WTC11 (cell line): Measurements from ENCODE around the gene SERAC1. TPM values are rescaled to one million over a fixed set of nuclear protein-coding genes. Genes with fewer than 3 reads are reported as not detected.
"Not testable (repeated sequence)": the region's sequence is repeated elsewhere in the genome, so short reads cannot be mapped to it uniquely, and the experiment has no call there.

ENCODE experiments used
- ATAC-seq: fragments of 200-7000 bp; cut with Tn5 transposase; 2 replicates; pipeline ENCODE4 v1.10.0; 2021; ENCODE audit warnings: mild to moderate bottlenecking, moderate library complexity
- CTCF ChIA-PET: fragments of 300-600 bp; sonication (Branson Sonifier 250); formaldehyde crosslinking; loops from one replicate; lab custom pipeline; 2021; ENCODE audit warnings: antibody characterized with exemption; lab: Charles Lee
- POLR2A ChIA-PET: fragments of 350-600 bp; sonication (Branson Sonifier 250); formaldehyde crosslinking; loops from one replicate; lab custom pipeline; 2021; ENCODE audit warnings: antibody characterized with exemption; lab: Charles Lee
- DNase-seq: peaks from one replicate; pipeline ENCODE4 v3.0.0; 2021; ENCODE audit warnings: low spot score
- H3K27ac Mint-ChIP-seq: 2 replicates; pipeline ENCODE4 v1.8.0; 2021; ENCODE audit warnings: mixed read lengths
- H3K27me3 Mint-ChIP-seq: 2 replicates; pipeline ENCODE4 v1.8.0; 2021; ENCODE audit warnings: low read depth, mild to moderate bottlenecking, moderate library complexity, mixed read lengths
- H3K36me3 Mint-ChIP-seq: 2 replicates; pipeline ENCODE4 v1.8.0; 2021; ENCODE audit warnings: mixed read lengths
- H3K4me1 Mint-ChIP-seq: 2 replicates; pipeline ENCODE4 v1.8.0; 2022; ENCODE audit warnings: mixed read lengths
- H3K4me3 Mint-ChIP-seq: 2 replicates; pipeline ENCODE4 v1.8.0; 2021; ENCODE audit warnings: mild to moderate bottlenecking, moderate library complexity, mixed read lengths
- H3K9me3 Mint-ChIP-seq: 2 replicates; pipeline ENCODE4 v1.8.0; 2021; ENCODE audit warnings: mixed read lengths
- ATF1 ChIP-seq: sonication (generic); formaldehyde crosslinking; IDR thresholded peaks from 2 replicates; pipeline ENCODE4 v1.8.1; 2023; ENCODE audit warnings: mild to moderate bottlenecking, moderate library complexity, missing genetic modification reagents
- CREB1 ChIP-seq: sonication (generic); formaldehyde crosslinking; IDR thresholded peaks from 2 replicates; pipeline ENCODE4 v1.8.0; 2023; ENCODE audit warnings: mild to moderate bottlenecking, missing genetic modification reagents
- ETV6 ChIP-seq: sonication (generic); formaldehyde crosslinking; IDR thresholded peaks from 2 replicates; pipeline ENCODE4 v1.8.1; 2022; ENCODE audit warnings: mild to moderate bottlenecking, missing genetic modification reagents
- HMGA2 ChIP-seq: fragments of 250-450 bp; sonication (Bioruptor Pico); IDR thresholded peaks from 2 replicates; pipeline ENCODE4 v1.4.0; 2021; ENCODE audit warnings: mild to moderate bottlenecking, moderate library complexity
- RELA ChIP-seq: sonication (generic); formaldehyde crosslinking; IDR thresholded peaks from 2 replicates; pipeline ENCODE4 v1.8.1; 2022; ENCODE audit warnings: missing genetic modification reagents, mild to moderate bottlenecking, borderline replicate concordance
- ZNF423 ChIP-seq: fragments of 250-450 bp; sonication (Bioruptor Pico); IDR thresholded peaks from 2 replicates; pipeline ENCODE4 v2.1.2; 2022; ENCODE audit warnings: mild to moderate bottlenecking, moderate library complexity
- ZNF671 ChIP-seq: fragments of 250-450 bp; sonication (Bioruptor Pico); IDR thresholded peaks from 2 replicates; pipeline ENCODE4 v1.8.0; 2021; ENCODE audit warnings: mild to moderate bottlenecking
- total RNA-seq: library from RNA; stranded (reverse); gene quantifications from 3 replicates; pipeline ENCODE4 v1.2.3, GENCODE V29; 2021
- TF ChIP-seq, protein P1 (sequence below): sonication (generic); formaldehyde crosslinking; IDR thresholded peaks from 2 replicates; pipeline ENCODE4 v1.8.1; 2023; ENCODE audit warnings: mild to moderate bottlenecking, moderate library complexity, missing genetic modification reagents
- TF ChIP-seq, protein P2 (sequence below): sonication (generic); formaldehyde crosslinking; IDR thresholded peaks from 2 replicates; pipeline ENCODE4 v1.8.1; 2022; ENCODE audit warnings: mild to moderate bottlenecking, missing genetic modification reagents, moderate library complexity, borderline replicate concordance
- TF ChIP-seq, protein P3 (sequence below): sonication (generic); formaldehyde crosslinking; IDR thresholded peaks from 2 replicates; pipeline ENCODE4 v1.8.1; 2022; ENCODE audit warnings: low read depth, mild to moderate bottlenecking, moderate library complexity, missing genetic modification reagents, borderline replicate concordance

Gene SERAC1
- total RNA-seq, 1 experiment from 2014 or later: 14.1 TPM

DNA sequence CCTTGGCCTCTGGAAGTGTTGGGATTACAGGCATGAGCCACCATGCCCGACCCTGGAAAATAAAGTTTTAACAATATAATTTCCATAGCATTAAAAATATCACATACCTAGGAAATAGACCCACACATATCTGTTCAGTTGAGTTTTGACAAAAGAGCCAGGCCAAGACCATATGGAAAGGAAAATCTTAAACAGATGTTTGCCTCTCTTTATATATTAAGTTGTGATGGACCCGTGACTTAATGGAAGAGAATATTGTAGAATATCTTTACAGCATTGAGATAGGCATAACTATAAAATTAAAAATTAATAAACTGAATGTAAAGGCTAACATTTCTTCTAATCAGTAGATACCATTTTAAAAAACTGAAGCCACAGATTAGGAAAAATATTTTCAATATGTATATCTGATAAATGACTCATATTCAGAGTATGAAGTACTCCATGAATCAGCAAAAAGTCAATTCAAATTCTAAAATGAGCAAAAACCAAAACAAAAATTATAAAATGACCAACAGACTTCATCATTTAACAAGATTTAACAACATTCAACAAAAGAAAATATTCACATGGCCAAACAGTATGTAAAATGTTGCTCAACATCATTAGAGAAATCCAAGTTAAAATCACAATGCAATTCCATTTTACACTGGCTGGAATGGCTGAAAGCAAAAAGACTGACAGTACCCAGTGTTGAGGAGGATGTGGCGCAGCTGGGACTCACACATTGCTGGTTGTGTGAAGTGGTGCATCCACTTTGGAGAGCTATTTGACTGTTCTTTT lies 43.4 kb upstream of the SERAC1 start:
- no peak for TF ChIP-seq ETV6 (CRISPR knock-in tag)
- TF ChIP-seq, protein P1, sequence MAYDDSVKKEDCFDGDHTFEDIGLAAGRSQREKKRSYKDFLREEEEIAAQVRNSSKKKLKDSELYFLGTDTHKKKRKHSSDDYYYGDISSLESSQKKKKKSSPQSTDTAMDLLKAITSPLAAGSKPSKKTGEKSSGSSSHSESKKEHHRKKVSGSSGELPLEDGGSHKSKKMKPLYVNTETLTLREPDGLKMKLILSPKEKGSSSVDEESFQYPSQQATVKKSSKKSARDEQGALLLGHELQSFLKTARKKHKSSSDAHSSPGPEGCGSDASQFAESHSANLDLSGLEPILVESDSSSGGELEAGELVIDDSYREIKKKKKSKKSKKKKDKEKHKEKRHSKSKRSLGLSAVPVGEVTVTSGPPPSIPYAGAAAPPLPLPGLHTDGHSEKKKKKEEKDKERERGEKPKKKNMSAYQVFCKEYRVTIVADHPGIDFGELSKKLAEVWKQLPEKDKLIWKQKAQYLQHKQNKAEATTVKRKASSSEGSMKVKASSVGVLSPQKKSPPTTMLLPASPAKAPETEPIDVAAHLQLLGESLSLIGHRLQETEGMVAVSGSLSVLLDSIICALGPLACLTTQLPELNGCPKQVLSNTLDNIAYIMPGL (CRISPR knock-in tag): no peak
- TF ChIP-seq, protein P2, sequence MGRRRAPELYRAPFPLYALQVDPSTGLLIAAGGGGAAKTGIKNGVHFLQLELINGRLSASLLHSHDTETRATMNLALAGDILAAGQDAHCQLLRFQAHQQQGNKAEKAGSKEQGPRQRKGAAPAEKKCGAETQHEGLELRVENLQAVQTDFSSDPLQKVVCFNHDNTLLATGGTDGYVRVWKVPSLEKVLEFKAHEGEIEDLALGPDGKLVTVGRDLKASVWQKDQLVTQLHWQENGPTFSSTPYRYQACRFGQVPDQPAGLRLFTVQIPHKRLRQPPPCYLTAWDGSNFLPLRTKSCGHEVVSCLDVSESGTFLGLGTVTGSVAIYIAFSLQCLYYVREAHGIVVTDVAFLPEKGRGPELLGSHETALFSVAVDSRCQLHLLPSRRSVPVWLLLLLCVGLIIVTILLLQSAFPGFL: no peak
- no peak for TF ChIP-seq ATF1 (CRISPR knock-in tag)
- ChIA-PET CTCF (interaction anchor here (0.6 to 1.1 kb wide), 3 partner anchors 10 to 188 kb away, joined by 3 to 5 read pairs (median 4); no protein-coding TSS in a partner anchor), POLR2A (no interaction called here)
- Mint-ChIP-seq H3K27ac (no peak overlapping the region), H3K4me3 (no peak overlapping the region), H3K4me1 (no peaks in the 10 kb centered on the region), H3K27me3 (no peaks in the 10 kb centered on the region), H3K36me3 (no peaks in the 10 kb centered on the region), H3K9me3 (no peaks in the 10 kb centered on the region)
- ATAC-seq (no peak), DNase-seq (no peak)

DNA sequence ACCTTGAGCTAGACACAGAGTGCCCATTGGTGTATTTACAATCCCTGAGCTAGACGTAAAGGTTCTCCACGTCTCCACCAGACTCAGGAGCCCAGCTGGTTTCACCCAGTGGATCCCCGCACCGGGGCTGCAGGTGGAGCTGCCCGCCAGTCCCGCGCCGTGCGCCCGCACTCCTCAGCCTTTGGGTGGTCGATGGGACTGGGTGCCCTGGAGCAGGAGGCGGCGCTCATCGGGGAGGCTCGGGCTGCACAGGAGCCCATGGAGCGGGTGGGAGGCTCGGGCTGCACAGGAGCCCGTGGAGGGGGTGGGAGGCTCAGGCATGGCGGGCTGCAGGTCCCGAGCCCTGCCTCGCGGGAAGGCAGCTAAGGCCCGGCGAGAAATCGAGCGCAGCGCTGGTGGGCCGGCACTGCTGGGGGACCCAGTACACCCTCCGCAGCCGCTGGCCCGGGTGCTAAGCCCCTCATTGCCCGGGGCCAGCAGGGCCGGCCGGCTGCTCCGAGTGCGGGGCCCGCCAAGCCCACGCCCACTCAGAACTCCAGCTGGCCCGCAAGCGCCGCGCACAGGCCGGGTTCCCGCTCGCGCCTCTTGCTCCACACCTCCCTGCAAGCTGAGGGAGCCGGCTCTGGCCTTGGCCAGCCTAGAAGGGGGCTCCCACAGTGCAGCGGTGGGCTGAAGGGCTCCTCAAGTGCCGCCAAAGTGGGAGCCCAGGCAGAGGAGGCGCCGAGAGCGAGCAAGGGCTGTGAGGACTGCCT lies 41.7 kb upstream of the SERAC1 start:
- H3K36me3 Mint-ChIP-seq, POLR2A ChIA-PET, H3K9me3 Mint-ChIP-seq, ATAC-seq, H3K4me1 Mint-ChIP-seq, H3K27me3 Mint-ChIP-seq, DNase-seq, H3K27ac Mint-ChIP-seq: not testable (repeated sequence)
- CTCF ChIA-PET: interaction anchor here (0.6 to 1.7 kb wide), 2 partner anchors 16 to 543 kb away, joined by 3 to 4 read pairs; no protein-coding TSS in a partner anchor
- H3K4me3 Mint-ChIP-seq: peak overlapping the region; percentile 30; the same call in 1 of the 2 replicates

DNA sequence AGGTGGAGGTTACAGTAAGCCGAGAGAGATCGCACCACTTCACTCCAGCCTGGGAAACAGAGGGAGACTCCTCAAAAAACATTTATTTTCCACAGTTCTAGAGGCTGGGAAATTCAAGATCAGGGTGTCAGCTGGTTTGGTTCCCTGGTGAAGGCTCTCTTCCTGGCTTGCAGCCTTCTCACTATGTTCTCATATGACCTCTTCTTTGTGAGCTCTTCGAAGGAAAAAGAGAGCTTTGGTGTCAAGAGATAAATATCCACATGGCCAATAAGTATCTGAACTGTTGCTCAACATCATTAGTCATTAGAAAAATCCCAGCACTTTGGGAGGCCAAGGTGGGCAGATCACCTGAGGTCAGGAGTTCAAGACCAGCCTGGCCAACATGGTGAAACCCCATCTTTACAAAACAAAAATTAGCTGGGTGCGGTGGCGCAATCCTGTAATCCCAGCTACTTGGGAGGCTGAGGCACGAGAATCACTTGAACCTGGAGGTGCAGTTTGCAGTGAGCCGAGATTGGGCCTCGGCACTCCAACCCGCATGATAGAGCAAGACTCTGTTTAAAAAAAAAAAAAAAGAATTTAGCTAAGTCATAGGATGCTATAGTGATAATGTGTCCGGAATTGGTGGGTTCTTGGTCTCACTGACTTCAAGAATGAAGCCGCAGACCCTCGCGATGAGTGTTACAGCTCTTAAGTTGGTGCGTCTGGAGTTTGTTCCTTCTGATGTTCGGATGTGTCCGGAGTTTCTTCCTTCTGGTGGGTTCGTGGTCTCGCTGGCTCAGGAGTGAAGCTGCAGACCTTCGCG lies 40.4 kb upstream of the SERAC1 start:
- H3K4me3 Mint-ChIP-seq, ATAC-seq, DNase-seq, H3K27me3 Mint-ChIP-seq, POLR2A ChIA-PET, H3K27ac Mint-ChIP-seq, H3K36me3 Mint-ChIP-seq, H3K9me3 Mint-ChIP-seq: not testable (repeated sequence)
- CTCF ChIA-PET: interaction anchor here (1.7 kb wide), 1 partner anchor 14 kb away, joined by 4 read pairs; no protein-coding TSS in a partner anchor
- peaks cover 13% of the 10 kb centered on the region for H3K4me1 Mint-ChIP-seq

DNA sequence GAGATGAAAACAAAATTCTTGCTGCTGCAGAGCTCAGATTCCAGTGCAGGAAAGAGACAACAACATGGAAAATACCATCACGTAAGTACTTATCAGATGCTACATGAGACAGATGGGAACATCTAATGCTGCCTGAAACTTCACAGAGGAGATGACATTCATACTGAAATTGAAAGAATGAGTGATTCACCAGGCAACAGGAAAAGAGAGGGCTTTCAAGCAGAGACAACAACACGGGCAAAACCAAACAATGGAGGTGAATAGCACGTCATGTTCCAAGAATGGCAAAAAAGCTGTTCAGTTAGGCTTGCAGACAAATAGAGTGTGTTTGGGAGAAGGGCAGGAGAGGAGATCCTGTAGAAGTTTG lies 39.3 kb upstream of the SERAC1 start:
- ChIA-PET CTCF (no interaction called here), POLR2A (no interaction called here)
- Mint-ChIP-seq H3K9me3 (no peaks in the 10 kb centered on the region), H3K27ac (no peak overlapping the region), H3K36me3 (no peaks in the 10 kb centered on the region), H3K4me3 (no peak overlapping the region), H3K27me3 (no peaks in the 10 kb centered on the region), H3K4me1 (peaks cover 13% of the 10 kb centered on the region)
- TF ChIP-seq RELA (CRISPR knock-in tag) (no peak), ZNF671 (no peak), CREB1 (CRISPR knock-in tag) (no peak), HMGA2 (CRISPR knock-in tag) (no peak), ZNF423 (CRISPR knock-in tag) (no peak)
- TF ChIP-seq, protein P3, sequence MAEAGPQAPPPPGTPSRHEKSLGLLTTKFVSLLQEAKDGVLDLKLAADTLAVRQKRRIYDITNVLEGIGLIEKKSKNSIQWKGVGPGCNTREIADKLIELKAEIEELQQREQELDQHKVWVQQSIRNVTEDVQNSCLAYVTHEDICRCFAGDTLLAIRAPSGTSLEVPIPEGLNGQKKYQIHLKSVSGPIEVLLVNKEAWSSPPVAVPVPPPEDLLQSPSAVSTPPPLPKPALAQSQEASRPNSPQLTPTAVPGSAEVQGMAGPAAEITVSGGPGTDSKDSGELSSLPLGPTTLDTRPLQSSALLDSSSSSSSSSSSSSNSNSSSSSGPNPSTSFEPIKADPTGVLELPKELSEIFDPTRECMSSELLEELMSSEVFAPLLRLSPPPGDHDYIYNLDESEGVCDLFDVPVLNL (CRISPR knock-in tag): no peak
- DNase-seq (no peak), ATAC-seq (no peak)
